ENCODE results near the gene ATP2A1.

ATP2A1 gene

GRCh38 chr16:28876973-28877654, 1.2 kb upstream of the ATP2A1 start:
- TF ChIP-seq RAD21 (IDR thresholded peaks at IDR 0.05; ENCODE audit: low read depth), result no peak

DNA sequence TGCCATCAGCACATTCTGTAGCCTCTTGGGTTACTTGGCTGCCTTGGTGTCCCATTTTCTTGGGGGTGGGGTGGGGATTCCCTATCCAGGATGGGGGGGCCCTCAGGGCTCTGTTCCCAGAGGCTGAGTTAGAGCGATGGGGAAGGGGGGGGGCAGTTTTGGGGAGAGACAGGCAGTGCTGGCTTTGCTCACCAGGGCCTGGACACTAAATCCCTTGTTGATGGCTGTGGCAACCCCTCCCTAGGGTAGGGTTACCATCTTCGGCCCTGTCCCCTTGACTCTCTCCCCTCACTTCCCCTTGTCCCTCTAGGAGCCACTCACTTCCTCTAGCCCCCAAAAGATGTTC, 660 bp upstream of the ATP2A1 start:
- TF ChIP-seq YY1 (IDR thresholded peaks at IDR 0.05; ENCODE audit: low read depth) (no peak), REST (IDR thresholded peaks at IDR 0.05; ENCODE audit: low read depth) (no peak), NFIC (IDR thresholded peaks at IDR 0.05) (no peak), CREB1 (IDR thresholded peaks at IDR 0.05; ENCODE audit: low read depth) (no peak), RAD21 (IDR thresholded peaks at IDR 0.05; ENCODE audit: low read depth) (no peak), FOXM1 (IDR thresholded peaks at IDR 0.05; ENCODE audit: borderline replicate concordance, low read depth) (no peak), CEBPB (IDR thresholded peaks at IDR 0.05) (no peak), TEAD4 (IDR thresholded peaks at IDR 0.05) (no peak), TCF12 (IDR thresholded peaks at IDR 0.05; ENCODE audit: low read depth) (no peak)
- TF ChIP-seq, protein P1, sequence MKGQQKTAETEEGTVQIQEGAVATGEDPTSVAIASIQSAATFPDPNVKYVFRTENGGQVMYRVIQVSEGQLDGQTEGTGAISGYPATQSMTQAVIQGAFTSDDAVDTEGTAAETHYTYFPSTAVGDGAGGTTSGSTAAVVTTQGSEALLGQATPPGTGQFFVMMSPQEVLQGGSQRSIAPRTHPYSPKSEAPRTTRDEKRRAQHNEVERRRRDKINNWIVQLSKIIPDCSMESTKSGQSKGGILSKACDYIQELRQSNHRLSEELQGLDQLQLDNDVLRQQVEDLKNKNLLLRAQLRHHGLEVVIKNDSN (IDR thresholded peaks at IDR 0.05), result no peak
- TF ChIP-seq, protein P2, sequence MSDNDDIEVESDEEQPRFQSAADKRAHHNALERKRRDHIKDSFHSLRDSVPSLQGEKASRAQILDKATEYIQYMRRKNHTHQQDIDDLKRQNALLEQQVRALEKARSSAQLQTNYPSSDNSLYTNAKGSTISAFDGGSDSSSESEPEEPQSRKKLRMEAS (IDR thresholded peaks at IDR 0.05), result no peak

DNA sequence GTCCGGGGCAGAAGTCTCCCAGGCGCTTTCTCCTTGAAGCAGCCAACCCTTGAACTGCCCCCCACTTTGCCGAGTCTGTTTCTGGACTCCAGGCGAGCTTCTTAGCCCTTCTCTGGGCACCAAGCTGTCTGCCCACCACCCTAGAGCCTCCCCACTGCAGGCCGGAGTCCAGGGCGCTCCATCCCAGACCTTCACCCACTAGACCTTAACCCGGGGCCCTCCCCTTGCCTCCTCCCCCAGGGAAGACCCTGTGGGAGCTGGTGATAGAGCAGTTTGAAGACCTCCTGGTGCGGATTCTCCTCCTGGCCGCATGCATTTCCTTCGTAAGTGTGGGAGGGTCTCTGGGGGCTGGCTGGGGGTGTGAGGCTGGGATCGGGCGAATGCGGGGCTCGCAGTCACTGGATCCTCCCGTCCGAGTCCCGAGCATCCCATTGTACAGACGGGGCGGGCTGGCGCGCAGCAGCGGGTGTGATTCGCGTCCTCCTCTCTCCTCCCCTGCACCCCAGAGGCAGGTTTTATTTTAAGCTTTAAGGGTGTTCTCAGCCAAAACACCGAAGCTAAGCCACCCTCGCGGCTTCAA, 1.1 kb downstream of the ATP2A1 start:
- TF ChIP-seq ZBTB7A (IDR thresholded peaks at IDR 0.05; ENCODE audit: low read depth) (0 out of 2 replicates have a peak, but pooled peaks have one; percentile 16), NFIC (IDR thresholded peaks at IDR 0.05) (no peak)

DNA sequence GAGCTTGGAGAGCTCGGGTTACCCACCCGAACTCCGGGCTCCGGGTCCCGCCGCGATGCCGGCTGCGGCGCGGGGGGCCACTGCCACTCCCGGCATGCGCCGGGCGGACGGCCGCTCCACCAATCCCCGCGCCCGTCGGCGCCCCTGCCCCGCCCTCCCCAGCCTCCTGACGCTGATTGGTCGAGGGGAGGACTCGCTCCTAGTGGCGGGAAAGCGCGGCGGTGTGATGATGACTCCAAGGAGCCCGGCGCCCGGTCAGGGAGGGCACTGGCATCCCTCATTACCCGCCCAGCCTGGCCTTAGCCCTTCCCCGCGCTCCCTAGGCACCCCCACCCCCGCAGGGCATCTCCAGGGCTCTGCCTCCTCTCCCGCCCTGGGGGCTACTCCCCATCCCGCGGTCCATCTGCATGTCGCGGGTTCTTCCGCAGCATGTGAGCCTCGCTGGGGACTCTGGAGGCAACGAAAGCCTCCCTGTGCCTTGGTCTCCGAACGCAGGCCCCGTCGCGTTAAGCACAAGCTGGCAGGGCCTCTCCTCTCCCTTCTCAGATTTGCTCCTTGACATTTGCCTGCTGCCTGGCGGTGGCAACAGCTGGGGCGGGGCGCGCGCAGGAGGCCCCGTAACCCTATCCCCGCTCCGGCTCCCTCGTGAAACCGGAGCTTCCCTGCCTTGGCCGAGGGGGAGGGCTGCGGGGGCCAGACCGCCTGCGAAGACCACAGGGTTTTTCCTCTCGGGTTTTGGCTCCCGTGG, 1.7 kb downstream of the ATP2A1 start:
- TF ChIP-seq TAF1 (IDR thresholded peaks at IDR 0.05; ENCODE audit: low read depth), result 0 out of 2 replicates have a peak, but pooled peaks have one; percentile 24
- TF ChIP-seq, protein P2 (IDR thresholded peaks at IDR 0.05), result peak; percentile 92
- TF ChIP-seq CEBPB (IDR thresholded peaks at IDR 0.05), result no peak
- 0 out of 2 replicates have a peak, but pooled peaks have one; percentile 14 for TF ChIP-seq EGR1 (IDR thresholded peaks at IDR 0.05)
- no peak for TF ChIP-seq REST (IDR thresholded peaks at IDR 0.05; ENCODE audit: low read depth)
- TF ChIP-seq YY1 (IDR thresholded peaks at IDR 0.05; ENCODE audit: low read depth), result no peak
- TF ChIP-seq FOXM1 (IDR thresholded peaks at IDR 0.05; ENCODE audit: borderline replicate concordance, low read depth), result no peak
- TF ChIP-seq ZBTB7A (IDR thresholded peaks at IDR 0.05; ENCODE audit: low read depth), result peak; percentile 36; the same call in 1 of the 2 replicates
- TF ChIP-seq TCF12 (IDR thresholded peaks at IDR 0.05; ENCODE audit: low read depth), result no peak; the same call in 1 of the 2 replicates
- TF ChIP-seq NFIC (IDR thresholded peaks at IDR 0.05), result no peak
- no peak for TF ChIP-seq TEAD4 (IDR thresholded peaks at IDR 0.05)

DNA sequence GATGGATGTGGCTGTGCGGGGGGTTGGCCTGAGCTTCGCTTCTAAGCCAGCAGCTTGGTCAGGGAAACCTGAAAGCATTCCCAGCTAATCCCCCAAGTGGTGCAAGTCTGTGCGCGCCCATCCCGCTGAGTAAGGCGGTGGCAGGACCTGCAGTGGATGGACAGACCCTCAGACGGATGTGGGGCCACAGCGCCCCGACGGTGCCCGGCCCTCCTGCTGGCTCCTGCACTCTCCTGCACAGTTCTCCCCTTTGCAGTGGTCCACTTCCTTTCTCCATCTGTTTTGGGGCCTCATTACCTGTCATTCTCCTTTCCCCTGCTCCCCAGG, 2.3 kb downstream of the ATP2A1 start:
- TF ChIP-seq YY1 (IDR thresholded peaks at IDR 0.05; ENCODE audit: low read depth) (no peak), EP300 (IDR thresholded peaks at IDR 0.05; ENCODE audit: borderline replicate concordance) (no peak), FOXM1 (IDR thresholded peaks at IDR 0.05; ENCODE audit: borderline replicate concordance, low read depth) (no peak), TAF1 (IDR thresholded peaks at IDR 0.05; ENCODE audit: low read depth) (no peak), EGR1 (IDR thresholded peaks at IDR 0.05) (no peak), NFIC (IDR thresholded peaks at IDR 0.05) (no peak), ZBTB7A (IDR thresholded peaks at IDR 0.05; ENCODE audit: low read depth) (no peak), TEAD4 (IDR thresholded peaks at IDR 0.05) (no peak), CREB1 (IDR thresholded peaks at IDR 0.05; ENCODE audit: low read depth) (no peak), TCF12 (IDR thresholded peaks at IDR 0.05; ENCODE audit: low read depth) (no peak), REST (IDR thresholded peaks at IDR 0.05; ENCODE audit: low read depth) (no peak), CEBPB (IDR thresholded peaks at IDR 0.05) (no peak), RAD21 (IDR thresholded peaks at IDR 0.05; ENCODE audit: low read depth) (no peak)
- TF ChIP-seq, protein P2 (IDR thresholded peaks at IDR 0.05), result no peak
- TF ChIP-seq, protein P1 (IDR thresholded peaks at IDR 0.05), result no peak
